Measurements from ENCODE around the gene ASB1.

The ASB1 gene

GRCh38 chr2:238473523-238473922 lies 46.8 kb downstream of the ASB1 start:
- Histone ChIP-seq H3F3A (ENCODE audit: insufficient read depth) (no peaks in the 10 kb centered on the region), H3K27me3 (ENCODE audit: low read length) (peaks cover 4% of the 10 kb centered on the region; the same call in 1 of the 2 replicates), H2AFZ (ENCODE audit: low read depth, low read length, severe bottlenecking) (no peak overlapping the region), H4K20me1 (ENCODE audit: low read depth, low read length) (no peaks in the 10 kb centered on the region), H3K9me3 (ENCODE audit: insufficient read depth, low read length) (peaks cover 4% of the 10 kb centered on the region; the same call in 1 of the 2 replicates), H3K27ac (ENCODE audit: low read depth, low read length) (no peak overlapping the region), H3K36me3 (ENCODE audit: low read length) (no peaks in the 10 kb centered on the region), H3K79me2 (ENCODE audit: insufficient read depth, low read length) (no peaks in the 10 kb centered on the region), H3K9ac (ENCODE audit: low read length) (no peak overlapping the region), H3K9me2 (replicated peaks; ENCODE audit: insufficient read depth, low read length) (no peaks in the 10 kb centered on the region), H3K4me3 (ENCODE audit: insufficient read depth, low read length, poor library complexity, severe bottlenecking) (no peak overlapping the region), H3K4me2 (ENCODE audit: low read depth, low read length, poor library complexity, severe bottlenecking) (no peak overlapping the region)
- no peak for TF ChIP-seq CTCF (IDR thresholded peaks at IDR 0.05; ENCODE audit: insufficient read depth, low read length, poor library complexity, severe bottlenecking)
- no peak for TF ChIP-seq EZH2phosphoT487 (conservative IDR thresholded peaks at IDR 0.05; ENCODE audit: low read length)

- no peaks in the 10 kb centered on the region for H3K9me2 ChIP-seq (replicated peaks; ENCODE audit: insufficient read depth, low read length)
- no peak overlapping the region for H3K27ac ChIP-seq (ENCODE audit: low read depth, low read length)
- H3K4me2 ChIP-seq (ENCODE audit: low read depth, low read length, poor library complexity, severe bottlenecking): no peak overlapping the region
- H2AFZ ChIP-seq (ENCODE audit: low read depth, low read length, severe bottlenecking): no peak overlapping the region
- no peaks in the 10 kb centered on the region for H4K20me1 ChIP-seq (ENCODE audit: low read depth, low read length)
- TF ChIP-seq EZH2phosphoT487 (conservative IDR thresholded peaks at IDR 0.05; ENCODE audit: low read length) (no peak), CTCF (IDR thresholded peaks at IDR 0.05; ENCODE audit: insufficient read depth, low read length, poor library complexity, severe bottlenecking) (no peak)
- H3K27me3 ChIP-seq (ENCODE audit: low read length): peaks cover 7% of the 10 kb centered on the region; the same call in 1 of the 2 replicates
- peaks cover 4% of the 10 kb centered on the region; the same call in 1 of the 2 replicates for H3K9me3 ChIP-seq (ENCODE audit: insufficient read depth, low read length)
- H3K79me2 ChIP-seq (ENCODE audit: insufficient read depth, low read length): no peaks in the 10 kb centered on the region
- H3K36me3 ChIP-seq (ENCODE audit: low read length): no peaks in the 10 kb centered on the region
- no peaks in the 10 kb centered on the region for H3F3A ChIP-seq (ENCODE audit: insufficient read depth)
- H3K4me3 ChIP-seq (ENCODE audit: insufficient read depth, low read length, poor library complexity, severe bottlenecking): no peak overlapping the region
- H3K9ac ChIP-seq (ENCODE audit: low read length): no peak overlapping the region
These were observed 48.3 kb downstream of the ASB1 start for GRCh38 chr2:238475034-238475433.

GRCh38 chr2:238475566-238475965 lies 48.8 kb downstream of the ASB1 start:
- no peak for TF ChIP-seq CTCF (IDR thresholded peaks at IDR 0.05; ENCODE audit: insufficient read depth, low read length, poor library complexity, severe bottlenecking)
- TF ChIP-seq EZH2phosphoT487 (conservative IDR thresholded peaks at IDR 0.05; ENCODE audit: low read length): no peak
- Histone ChIP-seq H3K9me3 (ENCODE audit: insufficient read depth, low read length) (peaks cover 4% of the 10 kb centered on the region; the same call in 1 of the 2 replicates), H3K9me2 (replicated peaks; ENCODE audit: insufficient read depth, low read length) (no peaks in the 10 kb centered on the region), H3K36me3 (ENCODE audit: low read length) (no peaks in the 10 kb centered on the region), H3K27me3 (ENCODE audit: low read length) (peaks cover 7% of the 10 kb centered on the region; the same call in 1 of the 2 replicates), H3K9ac (ENCODE audit: low read length) (no peak overlapping the region), H2AFZ (ENCODE audit: low read depth, low read length, severe bottlenecking) (no peak overlapping the region), H4K20me1 (ENCODE audit: low read depth, low read length) (no peaks in the 10 kb centered on the region), H3K79me2 (ENCODE audit: insufficient read depth, low read length) (no peaks in the 10 kb centered on the region), H3F3A (ENCODE audit: insufficient read depth) (no peaks in the 10 kb centered on the region), H3K4me3 (ENCODE audit: insufficient read depth, low read length, poor library complexity, severe bottlenecking) (no peak overlapping the region), H3K4me2 (ENCODE audit: low read depth, low read length, poor library complexity, severe bottlenecking) (no peak overlapping the region), H3K27ac (ENCODE audit: low read depth, low read length) (no peak overlapping the region)

All from SU-DHL-6 (cell line).